Neuronal stem cell (in vitro differentiated cells): ENCODE measurements around the gene ARL4C. TPM values are rescaled to one million over a fixed set of nuclear protein-coding genes. Genes with fewer than 3 reads are reported as not detected.
A peak's percentile ranks its signal among the peaks of the same experiment; 100 is the strongest.

Experiments used
- DNase-seq: peaks from one replicate; pipeline ENCODE4 v3.0.0-alpha.2; 2013; ENCODE audit warnings: low spot score
- H2AFZ ChIP-seq: one replicate; pipeline ENCODE4 v1.6.1; 2013; ENCODE audit warnings: mild to moderate bottlenecking, low read length, inconsistent platforms
- H2AK5ac ChIP-seq: 2 replicates; pipeline ENCODE4 v1.6.1; 2013; ENCODE audit warnings: low read depth, mild to moderate bottlenecking, inconsistent platforms, low read length, moderate library complexity, mixed read lengths
- H2BK120ac ChIP-seq: 2 replicates; pipeline ENCODE4 v1.6.1; 2013; ENCODE audit warnings: low read depth, mild to moderate bottlenecking, inconsistent platforms, low read length, moderate library complexity, mixed read lengths
- H2BK12ac ChIP-seq: one replicate; pipeline ENCODE4 v1.6.1; 2013; ENCODE audit warnings: low read length, inconsistent platforms
- H2BK15ac ChIP-seq: 2 replicates; pipeline ENCODE4 v1.6.1; 2013; ENCODE audit warnings: mild to moderate bottlenecking, low read length, inconsistent platforms, mixed read lengths
- H2BK5ac ChIP-seq: one replicate; pipeline ENCODE4 v1.6.1; 2013; ENCODE audit warnings: inconsistent platforms, mild to moderate bottlenecking, low read length, moderate library complexity
- H3K14ac ChIP-seq: one replicate; pipeline ENCODE4 v1.6.1; 2013; ENCODE audit warnings: low read length, inconsistent platforms
- H3K18ac ChIP-seq: 2 replicates; pipeline ENCODE4 v1.6.1; 2013; ENCODE audit warnings: low read length, inconsistent platforms
- H3K23ac ChIP-seq: 2 replicates; pipeline ENCODE4 v1.6.1; 2013; ENCODE audit warnings: low read depth, mild to moderate bottlenecking, mixed read lengths, low read length, inconsistent platforms; ENCODE audit not compliant: poor library complexity
- H3K27ac ChIP-seq: replicated peaks from 3 replicates; pipeline ENCODE4 v1.5.1; 2013; ENCODE audit warnings: low read length, inconsistent platforms
- H3K27me3 ChIP-seq, 3 experiments: 2 replicates each; pipeline ENCODE4 v1.6.1; 2013; ENCODE audit warnings: low read length in 3 of 3, mild to moderate bottlenecking in 2 of 3, inconsistent platforms in 1 of 3, low read depth in 1 of 3, mixed read lengths in 1 of 3, moderate library complexity in 1 of 3; ENCODE audit not compliant: control insufficient read depth in 3 of 3, insufficient read depth in 3 of 3
- H3K36me3 ChIP-seq, 2 donors: replicated peaks in 1 of 2; 2 replicates each; pipeline ENCODE4 v1.6.1; 2013; ENCODE audit warnings: low read length in 2 of 2; ENCODE audit not compliant: control insufficient read depth in 2 of 2, insufficient read depth in 2 of 2
- H3K4ac ChIP-seq: 2 replicates; pipeline ENCODE4 v1.6.1; 2013; ENCODE audit warnings: inconsistent platforms, mild to moderate bottlenecking, low read length, moderate library complexity
- H3K4me1 ChIP-seq, 2 donors: 1 replicate in 1 of 2; 2 replicates in 1 of 2; pipeline ENCODE4 v1.6.1; 2013; ENCODE audit warnings: low read length in 2 of 2, low read depth in 1 of 2; ENCODE audit not compliant: control insufficient read depth in 2 of 2, insufficient read depth in 1 of 2
- H3K4me2 ChIP-seq: one replicate; pipeline ENCODE4 v1.6.1; 2013; ENCODE audit warnings: mild to moderate bottlenecking, low read length, inconsistent platforms; ENCODE audit not compliant: insufficient read depth, poor library complexity, severe bottlenecking
- H3K4me3 ChIP-seq, 2 donors: 2 replicates each; pipeline ENCODE4 v1.5.1; 2013; ENCODE audit warnings: low read length in 2 of 2, mild to moderate bottlenecking in 2 of 2, inconsistent platforms in 1 of 2, moderate library complexity in 1 of 2
- H3K79me1 ChIP-seq: one replicate; pipeline ENCODE4 v1.6.1; 2013; ENCODE audit warnings: low read depth, mild to moderate bottlenecking, inconsistent platforms, low read length, moderate library complexity
- H3K9ac ChIP-seq: one replicate; pipeline ENCODE4 v1.6.1; 2013; ENCODE audit warnings: mild to moderate bottlenecking, low read depth, low read length, inconsistent platforms; ENCODE audit not compliant: poor library complexity
- H3K9me3 ChIP-seq, 2 donors: replicated peaks in 1 of 2; 2 replicates each; pipeline versions ENCODE3 to v1.6.1; 2013; ENCODE audit warnings: low read length in 2 of 2, mild to moderate bottlenecking in 2 of 2, inconsistent platforms in 1 of 2, low read depth in 1 of 2, mixed read lengths in 1 of 2, moderate library complexity in 1 of 2; ENCODE audit not compliant: control insufficient read depth in 2 of 2, insufficient read depth in 1 of 2
- H4K8ac ChIP-seq: one replicate; pipeline ENCODE4 v1.6.1; 2013; ENCODE audit warnings: low read depth, mild to moderate bottlenecking, inconsistent platforms, low read length, moderate library complexity
- H4K91ac ChIP-seq: one replicate; pipeline ENCODE4 v1.6.1; 2013; ENCODE audit warnings: low read length, low read depth, mild to moderate bottlenecking, inconsistent platforms; ENCODE audit not compliant: poor library complexity
- WGBS, 2 donors: extraction: QIAGEN DNeasy Blood & Tissue Kit; methylation state at CpG; one replicate each; pipeline ENCODE4 v1.1.7; 2013; ENCODE audit warnings: missing lambda C conversion rate in 2 of 2, mixed read lengths in 1 of 2; ENCODE audit not compliant: insufficient read length in 2 of 2, insufficient replicate concordance in 1 of 2; ENCODE audit errors: extremely low coverage in 2 of 2; 5-methylcytosine and 5-hydroxymethylcytosine counted together
- polyA plus RNA-seq, 2 experiments: library from polyadenylated mRNA; stranded (reverse); fragments of 200-250 nt; gene quantifications; one replicate each; pipeline ENCODE4 v1.2.3, GENCODE V29; 2013

ARL4C gene, protein sequence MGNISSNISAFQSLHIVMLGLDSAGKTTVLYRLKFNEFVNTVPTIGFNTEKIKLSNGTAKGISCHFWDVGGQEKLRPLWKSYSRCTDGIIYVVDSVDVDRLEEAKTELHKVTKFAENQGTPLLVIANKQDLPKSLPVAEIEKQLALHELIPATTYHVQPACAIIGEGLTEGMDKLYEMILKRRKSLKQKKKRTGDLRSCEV
- 123 TPM for polyA plus RNA-seq (2013, experiment 1 of 2)
- polyA plus RNA-seq (2013, experiment 2 of 2) = 127 TPM

DNA sequence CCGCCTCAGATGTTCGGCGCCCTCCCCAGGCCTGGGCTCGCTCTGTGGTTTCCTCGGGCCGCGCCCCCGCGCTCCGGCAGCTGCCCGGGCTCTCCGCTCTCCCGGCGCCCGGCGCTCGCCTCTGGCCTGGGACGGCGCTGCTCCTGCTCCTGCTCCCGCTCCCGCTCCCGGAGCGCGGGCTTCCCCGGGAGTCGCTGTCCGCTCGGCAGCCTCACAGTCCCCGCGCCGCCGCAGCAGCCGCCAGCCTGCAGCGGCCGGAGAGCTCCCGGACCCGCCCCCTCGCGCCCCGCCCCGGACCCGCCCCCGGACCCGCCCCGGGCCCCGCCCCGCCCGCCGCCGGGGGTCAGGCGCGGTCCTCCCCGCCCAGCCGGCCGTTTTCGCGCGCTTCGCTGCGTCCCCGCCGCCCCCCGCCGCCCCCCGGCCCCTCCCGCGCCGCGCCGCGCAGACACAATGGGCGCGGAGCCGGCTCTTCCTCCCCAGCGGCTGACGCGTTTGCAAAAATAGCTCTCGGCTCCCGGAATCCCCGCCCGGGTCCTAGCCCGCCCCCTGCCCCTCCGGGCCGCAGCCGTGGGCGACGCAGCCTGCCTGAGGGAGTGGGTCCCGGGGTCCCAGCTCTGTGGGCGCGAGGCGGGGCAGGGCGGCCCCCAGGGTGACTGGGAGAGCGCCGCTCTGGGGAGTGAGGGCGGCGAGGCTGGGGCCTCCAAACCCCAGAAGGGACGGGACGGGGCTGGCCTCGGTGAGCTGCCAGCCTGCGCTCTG, at the start of gene ARL4C:
Gene ARL4C, minus strand, starts transcription at position 247 of the 759 bp plus-strand sequence. CDS start 495 bp downstream, outside the sequence.
- Histone ChIP-seq H4K91ac (no peak within 1 kb of the TSS), H2AK5ac (peak within 1 kb of the TSS; percentile 87), H3K79me1 (peaks cover 5% of the 10 kb centered on the region), H3K27me3 (peaks cover 0 to 37% (median 0%) of the 10 kb centered on the region in 3 experiments), H3K36me3 (peaks cover 0 to 2% of the 10 kb centered on the region in 2 donors), H3K27ac (peak within 1 kb of the TSS; percentile 78), H2BK15ac (peak within 1 kb of the TSS; percentile 83), H3K9me3 (no peaks in the 10 kb centered on the region), H4K8ac (no peak within 1 kb of the TSS), H2BK12ac (peak within 1 kb of the TSS; percentile 89), H3K4ac (peak within 1 kb of the TSS; percentile 72), H3K9ac (peak within 1 kb of the TSS; percentile 97), H2BK120ac (peak within 1 kb of the TSS; percentile 32), H3K18ac (peak within 1 kb of the TSS; percentile 97), H3K23ac (peak within 1 kb of the TSS; percentile 92), H3K4me2 (peak within 1 kb of the TSS; percentile 76), H3K4me3 (peak within 1 kb of the TSS; percentile 73 to 93), H2AFZ (peak within 1 kb of the TSS; percentile 86), H3K4me1 (peaks cover 9 to 19% of the 10 kb centered on the region in 2 donors), H3K14ac (peak within 1 kb of the TSS; percentile 79), H2BK5ac (peak within 1 kb of the TSS; percentile 92)
- no CpG with 5 or more reads among the region's 100 CpGs for WGBS, 2 donors
- DNase-seq = peak; percentile 77

DNA sequence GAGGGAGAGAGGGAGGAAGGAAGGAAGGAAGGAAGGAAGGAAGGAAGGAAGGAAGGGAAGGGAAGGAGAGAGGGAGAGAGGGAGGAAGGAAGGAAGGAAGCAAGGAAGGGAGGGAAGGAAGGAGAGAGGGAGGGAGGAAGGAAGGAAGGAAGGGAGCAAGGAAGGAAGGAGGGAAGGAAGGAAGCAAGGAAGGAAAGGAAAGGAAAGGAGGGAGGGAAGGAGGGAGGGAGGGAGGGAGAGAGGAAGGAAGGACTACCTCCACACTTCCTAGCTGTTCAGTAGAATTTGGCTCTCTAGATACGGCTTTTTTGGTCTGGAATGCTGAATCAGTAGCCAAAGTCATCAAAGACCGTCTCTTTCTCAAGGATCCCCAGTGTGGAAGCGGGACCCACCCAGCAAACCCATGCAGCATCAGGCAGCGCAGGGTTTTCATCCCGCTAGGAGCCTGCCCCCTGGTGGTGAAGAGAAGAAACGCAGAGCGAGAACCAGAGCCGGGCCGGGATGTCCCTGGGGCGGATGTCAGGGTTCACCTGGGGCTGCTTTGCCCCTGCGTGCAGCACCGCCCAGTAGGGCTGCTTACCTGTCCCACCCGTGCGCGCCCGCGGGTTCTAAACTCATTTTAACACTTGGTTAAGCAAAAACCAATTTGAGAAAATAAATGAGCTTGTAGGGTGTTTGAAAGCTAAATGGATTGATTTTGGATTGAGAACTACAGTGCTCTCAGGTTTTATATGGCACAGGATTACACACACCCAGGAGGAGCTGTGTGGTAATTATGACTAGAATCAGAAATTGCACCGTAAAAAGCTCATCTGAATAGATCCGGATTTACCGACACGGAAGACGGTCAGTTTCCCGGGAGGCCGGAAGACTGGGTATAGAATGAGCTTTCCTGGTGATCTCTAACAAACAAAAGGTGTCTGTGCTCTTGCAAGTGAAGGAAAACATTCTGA, 48.1 kb upstream of the ARL4C start:
- Histone ChIP-seq H3K4me2 (no peak overlapping the region), H3K9ac (no peak overlapping the region), H3K4me1 (peaks cover 10 to 12% of the 10 kb centered on the region in 2 donors), H3K14ac (no peak overlapping the region), H3K23ac (no peak overlapping the region), H2AK5ac (no peak overlapping the region), H3K9me3 (no peaks in the 10 kb centered on the region), H2BK12ac (no peak overlapping the region), H3K27ac (no peak overlapping the region), H2BK15ac (no peak overlapping the region), H3K27me3 (no peaks in the 10 kb centered on the region), H3K4me3 (no peak overlapping the region), H4K8ac (no peak overlapping the region), H3K79me1 (no peaks in the 10 kb centered on the region), H4K91ac (no peak overlapping the region), H2BK120ac (no peak overlapping the region), H2AFZ (peak overlapping the region; percentile 37), H2BK5ac (no peak overlapping the region), H3K4ac (no peak overlapping the region), H3K18ac (no peak overlapping the region), H3K36me3 (no peaks in the 10 kb centered on the region)
- peak; percentile 77 for DNase-seq
- WGBS, 2 donors = no CpG with 5 or more reads among the region's 24 CpGs

DNA sequence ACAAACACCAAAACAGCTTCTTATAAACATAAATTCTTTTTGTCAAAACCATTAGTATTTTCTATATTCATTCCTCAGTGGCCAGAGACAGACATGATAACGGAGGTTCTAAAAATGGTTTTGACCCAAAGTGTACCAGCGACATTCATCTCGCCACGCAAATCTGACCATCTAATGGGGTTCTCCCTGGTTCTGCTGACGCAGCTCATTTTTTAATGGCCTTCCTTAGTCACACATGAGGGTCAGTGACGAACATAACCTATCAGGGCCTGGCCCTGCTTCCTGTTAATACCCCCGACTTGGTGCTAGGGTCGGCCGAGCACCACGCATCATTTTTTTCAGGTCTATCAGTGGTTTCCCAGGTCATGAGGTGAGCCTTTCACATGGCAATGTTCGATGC, 45.9 kb upstream of the ARL4C start:
- H2BK15ac ChIP-seq = no peak overlapping the region
- no peak overlapping the region for H2AK5ac ChIP-seq
- DNase-seq = no peak
- no peak overlapping the region for H3K4me2 ChIP-seq
- peaks cover 0 to 1% of the 10 kb centered on the region in 2 donors for H3K4me1 ChIP-seq
- H3K9ac ChIP-seq = no peak overlapping the region
- no peaks in the 10 kb centered on the region for H3K27me3 ChIP-seq
- H3K14ac ChIP-seq = no peak overlapping the region
- no peak overlapping the region for H2BK12ac ChIP-seq
- no CpG with 5 or more reads among the region's 11 CpGs for WGBS, 2 donors
- no peak overlapping the region for H2AFZ ChIP-seq
- H3K4ac ChIP-seq = no peak overlapping the region
- no peak overlapping the region for H4K8ac ChIP-seq
- no peak overlapping the region for H3K18ac ChIP-seq
- no peak overlapping the region for H3K4me3 ChIP-seq
- no peak overlapping the region for H3K27ac ChIP-seq
- no peaks in the 10 kb centered on the region for H3K36me3 ChIP-seq
- no peak overlapping the region for H3K23ac ChIP-seq
- H3K9me3 ChIP-seq = no peaks in the 10 kb centered on the region
- H2BK120ac ChIP-seq = no peak overlapping the region
- H2BK5ac ChIP-seq = no peak overlapping the region
- H3K79me1 ChIP-seq = no peaks in the 10 kb centered on the region
- H4K91ac ChIP-seq = no peak overlapping the region
